Rectal smooth muscle tissue (tissue), 1 donor: ENCODE data around the gene NLGN4X.

ENCODE experiments used
- H3K27ac ChIP-seq: one replicate; pipeline ENCODE4 v1.7.0; 2013; ENCODE audit warnings: low read depth, low read length, inconsistent platforms
- H3K27me3 ChIP-seq: one replicate; pipeline ENCODE4 v1.7.0; 2013; ENCODE audit warnings: low read length; ENCODE audit not compliant: control insufficient read depth, insufficient read depth
- H3K36me3 ChIP-seq: one replicate; pipeline ENCODE4 v1.7.0; 2013; ENCODE audit warnings: low read length; ENCODE audit not compliant: control insufficient read depth, insufficient read depth
- H3K4me1 ChIP-seq: one replicate; pipeline ENCODE4 v1.7.0; 2013; ENCODE audit warnings: low read length; ENCODE audit not compliant: control insufficient read depth, insufficient read depth
- H3K4me3 ChIP-seq: one replicate; pipeline ENCODE4 v1.7.0; 2013; ENCODE audit warnings: low read length
- H3K9ac ChIP-seq: one replicate; pipeline ENCODE4 v1.7.0; 2013; ENCODE audit warnings: low read length

NLGN4X gene

GRCh38 chrX:6228720-6229119, at the start of gene NLGN4X:
NLGN4X (minus strand) TSS chrX:6228867; CDS start chrX:6151466, 77,401 bp downstream.
- no peaks in the 10 kb centered on the region for H3K36me3 ChIP-seq
- no peaks in the 10 kb centered on the region for H3K4me1 ChIP-seq
- H3K9ac ChIP-seq: no peak within 1 kb of the TSS
- no peak within 1 kb of the TSS for H3K4me3 ChIP-seq
- no peak within 1 kb of the TSS for H3K27ac ChIP-seq
- peaks cover 6% of the 10 kb centered on the region for H3K27me3 ChIP-seq

DNA sequence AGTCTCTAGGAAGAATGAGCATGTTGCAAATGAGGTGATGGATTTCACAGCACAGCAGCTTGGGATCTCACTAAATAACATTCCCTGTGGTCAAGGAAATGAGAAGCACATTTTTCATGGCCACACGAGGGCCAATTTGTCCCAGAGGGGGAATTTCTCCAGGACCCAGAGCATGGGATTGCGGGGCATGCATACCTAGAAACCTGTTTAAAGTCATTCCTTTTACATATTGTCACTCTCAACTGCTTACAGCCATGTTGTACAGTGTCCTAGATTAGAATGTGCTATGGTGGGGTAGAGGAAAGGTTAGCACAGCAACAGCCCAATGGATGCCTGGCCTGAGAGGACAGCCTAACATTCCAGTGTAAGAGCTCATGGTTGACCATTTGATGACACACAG, 37.4 kb upstream of the NLGN4X start:
- Histone ChIP-seq H3K27me3 (no peaks in the 10 kb centered on the region), H3K27ac (no peak overlapping the region), H3K36me3 (no peaks in the 10 kb centered on the region), H3K4me3 (no peak overlapping the region), H3K9ac (no peak overlapping the region), H3K4me1 (no peaks in the 10 kb centered on the region)

- Histone ChIP-seq H3K27ac (no peak overlapping the region), H3K36me3 (no peaks in the 10 kb centered on the region), H3K4me1 (no peaks in the 10 kb centered on the region), H3K27me3 (no peaks in the 10 kb centered on the region), H3K9ac (no peak overlapping the region), H3K4me3 (no peak overlapping the region)
Measured at GRCh38 chrX:6262959-6263358, 34.3 kb upstream of the NLGN4X start.

DNA sequence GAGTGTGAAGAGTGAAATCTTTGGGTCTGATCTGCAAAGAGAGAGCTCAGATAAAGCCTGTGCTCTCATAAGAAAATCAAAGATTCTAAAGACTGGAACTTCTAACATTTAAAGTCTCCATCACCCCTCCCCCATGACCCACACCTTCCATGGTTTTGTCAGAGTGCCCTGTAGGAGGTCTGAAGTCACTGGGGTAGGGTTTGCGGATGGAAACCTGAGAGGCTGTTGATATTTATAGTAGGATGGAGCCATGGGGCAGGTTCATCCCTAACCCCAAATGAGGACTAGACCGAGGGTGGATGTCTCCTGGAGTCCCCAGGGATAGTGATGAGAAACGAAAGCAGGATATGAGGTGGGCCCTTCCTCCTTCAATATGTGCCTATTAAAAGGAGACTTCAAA, 28.4 kb upstream of the NLGN4X start:
- no peak overlapping the region for H3K27ac ChIP-seq

GRCh38 chrX:6244666-6245065, 16.0 kb upstream of the NLGN4X start:
- Histone ChIP-seq H3K4me1 (no peaks in the 10 kb centered on the region), H3K4me3 (no peak overlapping the region), H3K36me3 (no peaks in the 10 kb centered on the region), H3K27me3 (no peaks in the 10 kb centered on the region), H3K9ac (no peak overlapping the region), H3K27ac (no peak overlapping the region)

More for the DNA sequence above, 28.4 kb upstream of the NLGN4X start:
- Histone ChIP-seq H3K4me3 (no peak overlapping the region), H3K27me3 (no peaks in the 10 kb centered on the region), H3K36me3 (no peaks in the 10 kb centered on the region), H3K4me1 (no peaks in the 10 kb centered on the region), H3K9ac (no peak overlapping the region)

DNA sequence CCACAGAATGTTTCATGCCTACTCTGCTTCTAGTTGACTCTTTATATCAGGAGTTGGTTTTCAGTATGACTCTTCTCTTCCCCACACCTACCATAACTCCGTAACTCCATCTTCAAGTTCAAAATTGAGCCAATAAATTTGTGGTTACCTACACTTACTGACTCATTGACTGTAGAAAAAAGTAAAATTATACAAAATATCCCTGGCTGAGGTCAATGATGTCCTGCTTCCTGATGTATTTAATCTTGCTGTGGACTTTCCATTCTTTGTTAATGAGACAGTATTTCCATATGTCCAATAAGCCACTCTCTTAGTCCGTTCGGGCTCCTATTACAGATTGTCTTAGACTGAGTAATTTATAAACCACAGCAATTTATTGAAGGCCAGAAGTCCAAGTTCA, 9.9 kb upstream of the NLGN4X start:
- Histone ChIP-seq H3K36me3 (no peaks in the 10 kb centered on the region), H3K4me1 (no peaks in the 10 kb centered on the region), H3K4me3 (no peak overlapping the region), H3K9ac (no peak overlapping the region), H3K27me3 (no peaks in the 10 kb centered on the region), H3K27ac (no peak overlapping the region)

- Histone ChIP-seq H3K36me3 (no peaks in the 10 kb centered on the region), H3K4me1 (no peaks in the 10 kb centered on the region), H3K27ac (no peak overlapping the region), H3K4me3 (no peak overlapping the region), H3K27me3 (peaks cover 6% of the 10 kb centered on the region), H3K9ac (no peak overlapping the region)
Measured at GRCh38 chrX:6227935-6228334, 732 bp downstream of the NLGN4X start.

DNA sequence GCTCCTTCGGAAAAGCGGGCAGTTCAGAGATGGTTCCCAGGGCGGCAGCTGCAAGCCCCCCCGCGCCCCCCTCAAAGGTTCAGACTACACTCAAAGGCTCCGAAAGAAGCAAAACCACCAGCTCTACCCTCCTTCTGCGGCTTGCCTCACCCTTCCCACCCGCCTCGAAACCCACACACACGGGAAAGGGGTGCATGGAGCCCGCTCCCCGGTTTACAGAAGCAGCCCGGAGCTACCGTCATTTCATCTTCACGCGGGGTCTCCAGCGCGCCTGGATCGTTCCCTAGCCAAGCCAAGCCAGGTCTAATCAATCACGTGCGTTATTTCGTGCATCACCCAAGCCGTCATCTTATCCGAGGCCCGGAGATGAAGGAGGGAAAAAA, 1.2 kb downstream of the NLGN4X start:
- H3K27ac ChIP-seq: no peak overlapping the region
- H3K36me3 ChIP-seq: no peaks in the 10 kb centered on the region
- H3K9ac ChIP-seq: no peak overlapping the region
- peaks cover 6% of the 10 kb centered on the region for H3K27me3 ChIP-seq
- peak overlapping the region; percentile 46 for H3K4me3 ChIP-seq
- no peaks in the 10 kb centered on the region for H3K4me1 ChIP-seq

GRCh38 chrX:6226596-6227452, 1.8 kb downstream of the NLGN4X start:
- no peak overlapping the region for H3K9ac ChIP-seq
- peaks cover 6% of the 10 kb centered on the region for H3K27me3 ChIP-seq
- no peaks in the 10 kb centered on the region for H3K4me1 ChIP-seq
- H3K4me3 ChIP-seq: peak overlapping the region; percentile 46
- H3K27ac ChIP-seq: peak overlapping the region; percentile 22
- H3K36me3 ChIP-seq: no peaks in the 10 kb centered on the region

GRCh38 chrX:6225911-6226595, 2.6 kb downstream of the NLGN4X start:
- peaks cover 6% of the 10 kb centered on the region for H3K27me3 ChIP-seq
- H3K36me3 ChIP-seq: no peaks in the 10 kb centered on the region
- no peak overlapping the region for H3K27ac ChIP-seq
- H3K9ac ChIP-seq: no peak overlapping the region
- peak overlapping the region; percentile 36 for H3K4me3 ChIP-seq
- H3K4me1 ChIP-seq: no peaks in the 10 kb centered on the region

DNA sequence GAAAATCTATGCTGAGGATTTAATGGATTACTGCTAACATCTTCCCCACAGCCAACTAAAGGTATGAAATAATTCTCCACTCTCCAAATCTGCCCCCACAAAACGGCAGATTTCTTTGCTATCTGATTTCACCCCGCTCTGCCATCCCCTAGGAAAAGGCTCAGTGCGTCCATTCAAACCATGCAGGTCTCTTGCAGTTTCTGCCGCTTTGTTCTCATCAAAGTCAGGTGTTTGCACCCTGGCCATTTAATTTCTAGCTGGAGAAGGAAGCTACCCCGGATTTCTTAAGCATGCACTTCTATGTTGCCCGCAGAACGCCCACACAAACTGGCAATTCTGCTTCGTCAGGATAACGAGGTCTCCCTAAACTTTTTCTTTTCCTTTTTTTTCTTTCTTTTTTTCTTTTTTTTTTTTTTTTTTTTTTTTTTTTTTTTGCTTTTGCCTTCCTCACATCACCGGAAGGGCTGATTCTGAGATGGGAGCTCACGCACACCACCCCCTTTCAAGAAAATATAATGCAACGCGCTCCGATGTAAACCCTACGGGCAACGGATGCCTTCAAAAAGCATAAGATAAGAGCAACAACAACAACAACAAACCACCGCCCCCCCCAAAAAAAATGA, 3.3 kb downstream of the NLGN4X start:
- H3K27ac ChIP-seq: no peak overlapping the region
- no peak overlapping the region for H3K4me3 ChIP-seq
- no peaks in the 10 kb centered on the region for H3K4me1 ChIP-seq
- H3K27me3 ChIP-seq: peaks cover 6% of the 10 kb centered on the region
- H3K9ac ChIP-seq: no peak overlapping the region
- no peaks in the 10 kb centered on the region for H3K36me3 ChIP-seq

GRCh38 chrX:6223516-6223915, 5.2 kb downstream of the NLGN4X start:
- H3K36me3 ChIP-seq: no peaks in the 10 kb centered on the region
- no peak overlapping the region for H3K9ac ChIP-seq
- no peak overlapping the region for H3K4me3 ChIP-seq
- no peaks in the 10 kb centered on the region for H3K4me1 ChIP-seq
- no peak overlapping the region for H3K27ac ChIP-seq
- H3K27me3 ChIP-seq: peaks cover 6% of the 10 kb centered on the region
